ENCODE data around the gene ATP12A. TPM values are rescaled to one million over a fixed set of nuclear protein-coding genes. Genes with fewer than 3 reads are reported as not detected.

The ATP12A gene
- total RNA-seq, result not detected in 2 replicates

- DNase-seq, result no peak
These were observed at the start of gene ATP12A for GRCh38 chr13:24680258-24680920. Gene ATP12A (plus strand): TSS chr13:24680408. CDS start chr13:24680744, 336 bp downstream.

DNA sequence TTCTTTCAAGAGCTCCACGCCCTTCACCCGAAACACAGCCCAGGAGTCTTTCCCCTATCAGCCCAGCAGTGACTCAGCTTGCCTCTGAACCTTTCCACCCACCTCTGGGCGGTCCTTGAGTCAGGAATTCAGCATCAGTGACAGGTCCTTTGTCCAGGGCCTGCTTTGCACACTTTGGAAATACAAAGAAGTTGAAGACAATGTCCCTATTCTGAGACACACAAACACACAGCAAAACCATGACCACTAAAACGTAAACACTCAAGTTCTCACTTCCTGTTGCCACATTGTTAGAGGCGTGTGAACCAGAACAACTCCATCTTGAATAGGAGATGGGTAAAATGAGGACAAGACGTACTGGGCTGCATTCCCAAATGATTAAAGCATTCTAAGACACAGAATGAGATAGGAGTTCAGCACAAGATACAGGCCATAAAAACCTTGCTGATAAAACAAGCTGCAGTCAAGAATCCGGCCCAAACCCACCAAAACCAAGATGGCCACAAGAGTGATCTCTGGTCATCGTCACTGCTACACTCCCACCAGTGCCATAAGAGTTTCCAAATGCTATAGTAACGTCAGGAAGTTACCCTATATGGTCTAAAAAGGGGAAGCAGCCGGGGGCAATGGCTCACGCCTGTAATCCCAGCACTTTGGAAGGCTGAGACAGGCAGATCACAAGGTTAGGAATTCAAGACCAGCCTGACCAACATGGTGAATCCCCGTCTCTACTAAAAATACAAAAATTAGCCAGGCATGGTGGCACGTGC, 49.2 kb upstream of the ATP12A start:
- DNase-seq, result no peak

GRCh38 chr13:24631922-24632321, 48.3 kb upstream of the ATP12A start:
- no peak for DNase-seq

DNA sequence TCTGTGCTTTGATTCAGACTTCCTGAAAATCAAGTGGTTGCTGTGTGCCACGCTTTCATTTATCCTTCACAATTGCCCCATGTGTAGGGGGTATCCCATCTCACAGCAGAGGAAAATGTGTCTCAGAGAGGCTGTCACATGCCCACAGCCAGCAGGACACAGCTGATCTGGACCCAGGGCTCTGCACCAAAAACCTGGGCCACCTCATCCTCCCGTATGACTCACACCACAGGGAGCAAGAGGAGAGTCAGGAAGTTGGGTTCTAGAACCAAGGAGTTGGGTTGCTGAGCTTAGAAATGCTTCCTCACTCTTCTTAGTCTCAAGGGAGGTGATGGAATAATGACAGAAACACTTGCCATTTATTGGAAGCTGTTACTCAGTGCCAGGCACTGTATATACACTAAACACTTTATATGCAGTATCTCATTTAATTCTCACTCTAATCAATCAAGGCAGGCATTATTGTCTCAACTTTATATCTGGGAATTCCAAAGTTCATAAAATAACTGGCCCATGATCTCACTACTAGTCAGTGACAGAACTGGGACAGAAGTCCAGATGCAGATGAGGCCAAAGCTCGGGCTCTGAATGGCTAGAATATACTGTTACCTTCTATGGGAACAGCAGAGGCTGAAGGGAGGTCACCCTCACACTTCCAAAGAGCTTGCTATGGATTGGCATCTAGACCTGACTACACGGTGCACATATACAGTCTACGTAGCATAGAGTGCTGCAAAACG, 47.7 kb upstream of the ATP12A start:
- no peak for DNase-seq

DNA sequence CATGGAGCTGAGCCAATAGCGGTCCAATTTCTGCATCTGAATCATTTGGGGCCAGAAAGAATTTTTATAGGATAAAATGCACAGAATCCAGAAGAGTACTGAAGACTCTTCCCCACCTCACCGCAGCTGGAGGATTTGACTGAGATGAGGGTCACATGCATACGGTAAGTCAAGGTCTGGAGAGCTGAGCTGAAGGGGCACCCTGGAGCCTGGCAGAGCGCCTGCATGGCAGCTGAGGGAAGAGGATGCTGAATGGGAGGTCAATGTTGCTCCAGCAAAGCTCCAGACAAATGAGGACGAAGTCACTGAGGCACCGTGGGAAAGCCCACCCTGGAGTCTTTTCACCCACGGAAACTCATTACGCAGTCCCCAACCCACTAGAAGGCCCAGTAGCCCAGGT, 43.4 kb upstream of the ATP12A start:
- DNase-seq, result no peak

DNA sequence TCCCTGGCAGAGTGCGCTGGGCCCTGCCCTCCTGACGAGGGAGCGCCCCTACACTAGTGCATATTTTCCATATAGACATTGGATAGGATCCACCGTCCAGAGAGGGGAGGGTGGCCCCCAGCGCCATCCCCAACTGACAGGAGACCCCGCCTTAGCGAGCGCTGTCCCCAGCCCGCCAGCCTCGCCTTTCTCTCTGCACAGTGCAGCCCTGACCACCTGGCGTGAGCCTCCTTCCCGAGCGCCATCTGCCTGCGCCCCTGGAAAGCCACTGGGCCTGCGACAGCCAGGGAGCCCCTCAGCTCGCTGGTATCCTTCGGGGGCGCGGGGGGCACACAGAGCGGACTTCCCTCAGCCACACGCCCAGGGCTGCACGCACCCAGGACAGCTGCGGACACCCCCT, 42.1 kb upstream of the ATP12A start:
- no peak for DNase-seq

DNA sequence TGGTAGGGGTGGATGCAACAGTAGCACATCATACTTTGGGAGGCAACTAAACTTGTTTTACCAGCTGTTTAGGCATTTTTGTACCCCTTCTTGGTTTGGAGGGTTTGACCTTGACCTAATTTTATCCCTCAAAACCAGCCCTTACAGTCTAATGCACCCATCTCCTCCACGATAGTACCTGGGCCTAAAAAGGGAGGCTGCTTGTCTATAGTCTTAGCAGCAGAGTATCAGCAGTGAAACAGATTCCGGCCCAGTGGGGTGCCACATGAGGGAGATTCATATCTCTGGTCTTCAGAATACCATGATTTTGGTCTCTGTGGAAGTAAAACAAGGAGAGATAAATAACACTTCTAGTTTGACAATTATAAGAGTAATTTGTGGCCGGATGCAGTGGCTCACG, 39.5 kb upstream of the ATP12A start:
- no peak for DNase-seq

DNA sequence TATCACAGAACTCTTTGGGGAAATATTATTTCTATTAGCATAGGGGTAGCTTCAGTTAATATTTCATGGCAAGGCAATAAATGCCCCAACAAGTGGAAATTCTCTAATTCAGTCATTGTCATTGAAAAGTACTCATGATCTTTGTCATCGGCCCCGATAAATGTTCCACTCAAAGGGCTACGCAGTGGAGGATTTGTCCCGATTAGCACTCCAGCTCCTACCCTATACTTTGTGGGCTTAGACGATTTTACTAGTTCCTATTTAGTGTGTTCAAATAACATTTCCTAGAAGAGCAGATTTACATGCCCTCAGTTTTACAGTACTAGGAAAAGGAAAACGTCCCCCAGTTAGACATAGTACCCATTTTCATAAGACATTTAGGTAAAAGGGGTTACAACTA, 38.0 kb upstream of the ATP12A start:
- DNase-seq, result no peak

DNA sequence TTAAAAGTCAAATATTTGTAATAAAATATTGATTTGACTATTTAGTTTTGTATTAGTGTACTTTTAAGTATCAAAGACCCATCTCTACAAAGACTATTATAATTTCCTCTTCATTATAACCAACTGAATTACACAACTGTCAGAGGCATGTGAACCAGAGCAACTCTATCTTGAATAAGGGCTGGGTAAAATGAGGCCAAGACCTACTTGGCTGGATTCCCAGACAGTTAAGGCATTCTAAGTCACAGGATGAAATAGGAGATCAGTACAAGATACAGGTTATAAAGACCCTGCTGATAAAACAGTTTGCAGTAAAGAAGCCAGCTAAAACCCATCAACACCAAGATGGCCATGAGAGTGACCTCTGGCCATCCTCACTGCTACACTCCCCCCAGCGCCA, 36.2 kb upstream of the ATP12A start:
- DNase-seq, result no peak

DNA sequence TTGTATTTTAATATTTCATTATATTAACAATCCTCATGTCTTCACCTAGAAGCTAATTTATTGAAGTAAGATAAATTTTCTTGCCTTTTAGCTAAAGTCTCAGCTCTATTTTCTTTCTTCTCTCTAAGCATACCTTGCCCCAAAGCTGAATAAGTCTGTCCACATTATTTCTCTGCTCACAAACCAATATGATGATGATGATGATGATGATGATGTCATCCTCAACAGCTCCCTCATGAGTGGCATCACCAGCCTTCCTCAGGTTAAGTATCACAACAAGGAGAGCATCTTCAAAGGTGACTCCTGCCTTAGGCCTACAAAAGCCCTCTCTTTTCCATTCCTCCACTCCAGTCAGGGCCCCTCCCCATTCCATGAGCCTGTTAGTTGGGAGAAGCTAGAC, 31.9 kb upstream of the ATP12A start:
- DNase-seq, result no peak

- no peak for DNase-seq
These were observed 31.1 kb upstream of the ATP12A start for GRCh38 chr13:24648983-24649687.

DNA sequence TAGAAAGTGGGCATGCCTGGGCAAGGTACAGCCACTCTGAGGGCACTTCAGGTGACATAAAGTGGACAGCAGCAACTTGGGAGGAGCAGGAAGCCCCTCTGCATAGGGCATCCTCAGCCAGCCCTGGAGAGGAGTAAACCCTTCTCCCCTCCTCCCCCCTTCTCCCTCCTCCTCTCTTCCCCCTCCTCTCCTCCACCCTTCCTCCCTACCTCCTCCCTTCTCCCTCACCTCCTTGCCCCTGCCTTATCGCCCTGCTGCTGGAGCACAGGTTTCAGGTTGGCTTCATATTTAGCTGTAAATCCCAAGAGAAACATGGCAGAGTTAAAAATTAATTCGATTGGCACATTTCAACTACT, 30.5 kb upstream of the ATP12A start:
- no peak for DNase-seq

DNA sequence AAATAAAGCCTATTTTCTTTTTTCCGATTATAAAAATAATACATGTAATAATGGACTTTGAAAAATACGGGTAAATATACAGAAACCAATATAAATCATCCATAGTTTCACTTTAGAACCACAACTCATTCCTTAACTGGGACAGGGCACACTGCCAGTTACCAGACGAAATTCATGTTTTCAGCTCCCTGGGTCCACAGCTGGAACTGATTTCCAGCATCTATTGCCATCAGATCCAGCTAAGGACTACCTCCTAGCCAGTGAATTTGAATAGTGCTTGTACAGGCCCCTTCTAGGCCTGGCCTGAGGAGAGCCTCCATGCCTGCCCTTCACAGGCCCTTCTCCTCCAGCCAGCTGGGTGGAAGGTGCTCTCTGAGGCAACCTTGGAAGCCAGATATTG, 30.0 kb upstream of the ATP12A start:
- DNase-seq, result no peak

DNA sequence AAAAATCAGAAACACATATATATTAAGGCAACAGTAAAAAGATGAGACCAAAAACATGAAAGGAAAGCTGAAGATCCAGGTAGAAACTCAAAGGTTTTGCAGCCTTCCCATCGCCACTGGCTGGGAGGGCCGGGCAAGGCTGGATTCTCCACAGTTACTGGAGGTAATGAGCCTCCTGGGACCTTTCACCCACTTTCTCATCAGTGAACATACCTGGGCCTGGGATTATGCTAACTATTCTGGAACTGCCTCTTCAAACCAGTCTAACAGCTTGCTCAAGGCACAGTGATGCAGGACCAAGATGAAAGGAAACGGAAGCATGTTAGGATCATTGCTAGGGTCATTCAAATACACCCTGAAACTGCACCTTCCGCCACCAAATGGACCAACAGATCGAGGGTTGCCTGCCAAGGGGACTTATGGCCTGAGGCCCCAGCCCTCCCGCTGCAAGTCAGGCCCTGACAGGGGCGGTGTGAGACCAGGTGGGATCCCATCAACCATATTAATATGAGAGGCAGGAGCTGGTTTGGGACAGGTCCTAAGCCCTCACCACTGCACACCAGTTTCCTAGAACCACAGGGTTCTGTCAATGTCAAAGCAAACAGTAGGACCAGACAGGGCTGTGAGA, 28.4 kb upstream of the ATP12A start:
- no peak for DNase-seq

DNA sequence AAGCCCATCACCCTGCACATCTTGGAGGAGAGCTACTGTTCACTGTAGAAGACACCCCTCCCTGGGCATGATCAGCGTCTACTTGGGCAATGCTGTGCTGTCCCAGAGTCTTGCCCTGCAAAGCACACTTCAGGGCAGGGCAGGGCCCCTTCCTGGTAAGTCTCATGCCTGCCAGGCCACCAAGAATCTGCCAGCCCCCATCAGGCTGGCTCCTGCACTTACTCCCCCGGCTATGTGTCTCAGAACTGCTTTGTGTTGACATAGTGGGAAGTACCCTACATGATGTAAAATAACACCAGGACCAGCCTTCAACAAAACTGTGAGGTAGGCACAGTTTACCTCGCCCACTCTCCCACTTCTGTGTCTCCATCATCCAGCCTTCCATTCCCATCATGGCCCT, 27.8 kb upstream of the ATP12A start:
- DNase-seq, result no peak

DNA sequence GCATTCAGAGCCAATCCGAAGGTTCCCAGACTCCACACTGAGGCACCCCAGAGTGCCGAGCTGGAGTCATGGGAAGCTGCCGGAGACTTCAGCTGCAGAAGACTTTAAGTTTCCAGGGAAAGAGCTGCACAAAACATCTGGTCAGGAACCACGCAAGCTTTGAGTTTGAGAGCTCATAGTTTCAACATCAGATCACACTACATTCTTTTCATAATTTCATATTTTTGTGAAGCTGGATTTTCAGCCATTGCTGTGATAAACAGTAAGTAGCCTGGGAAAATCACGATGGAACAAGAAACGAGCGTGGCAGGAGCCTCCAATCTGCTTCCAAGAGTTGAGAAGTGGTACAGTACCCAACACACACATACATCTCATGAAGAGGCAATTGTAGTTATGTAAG, 25.5 kb upstream of the ATP12A start:
- DNase-seq, result no peak

DNA sequence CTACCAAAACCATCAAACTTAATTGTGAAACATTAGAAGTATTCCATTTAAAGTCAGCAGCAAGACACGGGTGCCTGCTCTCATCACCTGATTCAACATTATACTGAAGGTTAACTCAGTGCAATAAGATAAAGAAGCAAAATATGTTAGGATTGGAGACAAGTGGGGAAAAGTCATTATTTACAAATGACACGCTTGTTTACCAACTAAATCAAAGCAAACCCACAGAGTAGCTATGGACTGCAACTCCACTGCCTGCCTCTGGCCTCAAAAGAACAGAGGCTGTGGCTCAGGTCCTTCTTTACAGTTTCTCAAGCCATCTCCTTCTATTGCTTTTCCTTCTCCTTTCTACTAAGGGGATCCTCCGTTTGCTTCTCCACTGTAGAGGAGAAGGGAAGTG, 21.0 kb upstream of the ATP12A start:
- no peak for DNase-seq

- DNase-seq, result no peak
These were observed 20.0 kb upstream of the ATP12A start for GRCh38 chr13:24660023-24660741.

DNA sequence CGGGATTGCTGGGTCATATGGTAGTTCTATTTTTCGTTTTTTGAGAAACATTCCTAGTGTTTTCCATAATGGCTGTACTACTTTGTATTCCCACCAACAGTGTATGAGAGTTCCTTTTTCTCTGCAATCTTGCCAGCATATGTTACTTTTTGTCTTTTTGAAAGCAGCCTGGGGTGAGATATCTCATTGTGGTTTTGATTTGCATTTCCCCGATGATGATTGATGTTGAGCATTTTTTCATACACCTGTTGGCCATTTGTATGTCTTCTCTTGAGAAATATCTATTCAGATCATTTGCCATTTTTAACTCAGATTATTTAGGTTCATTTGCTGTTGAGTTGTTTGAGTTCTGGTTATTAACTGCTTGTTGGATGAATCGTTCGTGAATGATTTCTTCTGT, 18.5 kb upstream of the ATP12A start:
- DNase-seq, result no peak

DNA sequence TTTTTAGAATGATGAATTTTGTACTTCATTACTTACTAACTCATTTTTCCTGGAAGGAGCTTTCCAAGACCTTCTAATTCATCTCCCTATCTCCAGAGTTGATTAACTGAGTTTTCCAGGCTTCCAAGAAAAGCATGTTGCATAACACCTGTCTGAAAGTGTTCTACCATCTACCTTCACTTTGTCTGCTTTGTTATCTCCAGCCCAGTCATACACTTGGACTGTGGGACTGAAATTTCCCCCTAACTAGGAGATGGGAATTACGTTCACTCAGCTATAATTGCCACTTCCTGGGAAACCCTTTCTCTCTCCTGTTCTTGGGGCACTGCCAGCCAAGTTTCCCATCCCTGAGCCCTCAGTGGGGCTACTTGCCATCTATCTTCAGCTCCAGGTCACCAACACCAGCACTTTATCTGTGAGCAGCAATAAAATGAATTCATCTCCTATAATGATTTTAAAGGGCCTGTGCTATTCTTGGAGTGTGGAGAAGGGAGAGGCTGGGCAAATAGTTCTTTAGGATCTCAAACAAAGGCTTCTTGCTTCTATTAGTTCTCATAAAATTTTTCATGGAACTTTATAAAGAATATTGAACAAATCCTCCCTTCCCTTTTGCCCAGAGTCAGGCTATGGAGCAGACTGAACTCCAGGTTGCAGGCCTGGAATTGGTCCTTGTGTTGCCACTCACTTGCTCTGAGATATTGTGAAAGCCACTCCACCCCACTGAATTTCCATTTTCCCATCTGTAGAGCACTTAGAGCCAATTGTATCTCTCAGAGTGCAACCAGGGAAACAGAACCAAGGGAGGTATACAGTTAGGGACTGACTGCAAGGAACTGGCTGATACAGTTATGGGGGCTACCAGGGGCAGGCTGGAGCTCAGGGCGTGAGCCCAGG, 17.8 kb upstream of the ATP12A start:
- DNase-seq, result no peak

- DNase-seq, result no peak
These were observed 17.2 kb upstream of the ATP12A start for GRCh38 chr13:24663089-24663395.

All from dermis blood vessel endothelial cell (primary cell).